ENCODE measurements around the gene TUBGCP2.

DNA sequence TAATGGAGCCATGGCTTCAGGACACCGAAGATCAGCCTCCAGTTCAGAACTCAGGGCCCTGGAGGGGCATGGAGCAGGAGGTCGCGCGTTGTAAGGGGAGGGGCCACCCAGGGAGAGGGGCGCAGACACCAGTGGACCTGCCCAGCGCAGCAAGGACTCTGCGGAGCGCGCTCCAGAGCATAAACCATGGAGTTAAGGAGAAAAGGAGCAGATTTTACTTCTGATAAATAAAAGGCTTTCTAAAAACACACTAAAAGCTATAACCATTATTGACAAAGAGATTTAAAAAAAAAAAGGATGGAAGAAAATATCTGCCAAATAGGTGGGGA, 17.5 kb upstream of the TUBGCP2 start:
- no peak for TF ChIP-seq FOXA1 (IDR thresholded peaks at IDR 0.05)
- no peak for TF ChIP-seq HDGF (IDR thresholded peaks at IDR 0.05; ENCODE audit: borderline replicate concordance)
- no peak for TF ChIP-seq BHLHE40 (IDR thresholded peaks at IDR 0.05; ENCODE audit: borderline replicate concordance)
- TF ChIP-seq ARNT (IDR thresholded peaks at IDR 0.05), result no peak
- no peak for TF ChIP-seq SP1 (IDR thresholded peaks at IDR 0.05)
- TF ChIP-seq ELF4 (IDR thresholded peaks at IDR 0.05), result no peak
- TF ChIP-seq SUZ12 (IDR thresholded peaks at IDR 0.05), result no peak
- no peak for TF ChIP-seq FOXM1 (IDR thresholded peaks at IDR 0.05; ENCODE audit: borderline replicate concordance)
- no peak for TF ChIP-seq L3MBTL2 (conservative IDR thresholded peaks at IDR 0.05)
- TF ChIP-seq FOXK2 (IDR thresholded peaks at IDR 0.05), result no peak
- TF ChIP-seq, protein P1, sequence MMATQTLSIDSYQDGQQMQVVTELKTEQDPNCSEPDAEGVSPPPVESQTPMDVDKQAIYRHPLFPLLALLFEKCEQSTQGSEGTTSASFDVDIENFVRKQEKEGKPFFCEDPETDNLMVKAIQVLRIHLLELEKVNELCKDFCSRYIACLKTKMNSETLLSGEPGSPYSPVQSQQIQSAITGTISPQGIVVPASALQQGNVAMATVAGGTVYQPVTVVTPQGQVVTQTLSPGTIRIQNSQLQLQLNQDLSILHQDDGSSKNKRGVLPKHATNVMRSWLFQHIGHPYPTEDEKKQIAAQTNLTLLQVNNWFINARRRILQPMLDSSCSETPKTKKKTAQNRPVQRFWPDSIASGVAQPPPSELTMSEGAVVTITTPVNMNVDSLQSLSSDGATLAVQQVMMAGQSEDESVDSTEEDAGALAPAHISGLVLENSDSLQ (IDR thresholded peaks at IDR 0.05), result no peak
